HG02870 (cell line): ENCODE data around the gene MAP3K5.
A peak's percentile ranks its signal among the peaks of the same experiment; 100 is the strongest.
"Not testable (repeated sequence)": the region's sequence is repeated elsewhere in the genome, so short reads cannot be mapped to it uniquely, and the experiment has no call there.

Experiments
- ATAC-seq: cut with Tn5 transposase; IDR thresholded peaks from one replicate; pipeline ENCODE4 v1.9.1; 2021; ENCODE audit warnings: mild to moderate bottlenecking, moderate library complexity; ENCODE audit not compliant: unreplicated experiment

MAP3K5 gene

DNA sequence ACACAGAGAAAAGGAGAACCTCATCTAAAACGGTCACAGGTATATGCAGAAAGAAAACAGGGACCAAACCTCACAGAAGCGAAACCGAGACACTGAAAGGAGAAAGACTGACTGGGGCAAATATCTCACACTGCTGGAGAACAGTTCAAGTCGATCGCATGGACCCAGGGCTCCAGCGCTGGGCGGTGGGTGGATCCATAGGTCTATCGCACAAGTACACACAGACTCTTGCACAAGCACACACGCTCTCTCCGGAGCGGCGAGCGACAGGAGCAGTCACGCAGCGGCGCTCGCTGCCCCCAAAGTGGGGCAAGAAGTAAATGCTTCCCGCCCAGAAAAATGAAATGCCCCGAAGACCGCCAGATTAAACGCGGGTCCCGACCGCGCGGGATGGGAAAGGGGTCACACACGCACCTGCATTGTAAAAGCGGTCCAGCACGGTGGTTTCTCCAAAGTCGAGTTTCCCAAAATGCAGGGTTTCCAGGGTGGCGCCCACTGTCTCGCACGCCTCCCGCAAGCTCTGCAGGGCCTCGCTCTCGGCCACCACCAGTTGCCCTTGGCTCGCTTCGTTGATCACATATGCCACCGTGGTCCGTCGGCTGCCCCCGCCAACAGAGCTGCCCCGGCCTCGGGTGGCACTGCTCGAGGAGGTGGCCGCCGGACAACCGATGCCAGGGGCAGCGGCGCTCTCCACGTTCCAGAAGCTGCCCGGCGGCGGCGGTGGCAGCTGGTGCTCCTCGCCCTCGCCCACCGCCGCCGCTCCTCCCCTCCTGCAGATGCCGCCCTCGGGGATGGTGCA, 782 bp downstream of the MAP3K5 start:
- peak; percentile 38 for ATAC-seq

DNA sequence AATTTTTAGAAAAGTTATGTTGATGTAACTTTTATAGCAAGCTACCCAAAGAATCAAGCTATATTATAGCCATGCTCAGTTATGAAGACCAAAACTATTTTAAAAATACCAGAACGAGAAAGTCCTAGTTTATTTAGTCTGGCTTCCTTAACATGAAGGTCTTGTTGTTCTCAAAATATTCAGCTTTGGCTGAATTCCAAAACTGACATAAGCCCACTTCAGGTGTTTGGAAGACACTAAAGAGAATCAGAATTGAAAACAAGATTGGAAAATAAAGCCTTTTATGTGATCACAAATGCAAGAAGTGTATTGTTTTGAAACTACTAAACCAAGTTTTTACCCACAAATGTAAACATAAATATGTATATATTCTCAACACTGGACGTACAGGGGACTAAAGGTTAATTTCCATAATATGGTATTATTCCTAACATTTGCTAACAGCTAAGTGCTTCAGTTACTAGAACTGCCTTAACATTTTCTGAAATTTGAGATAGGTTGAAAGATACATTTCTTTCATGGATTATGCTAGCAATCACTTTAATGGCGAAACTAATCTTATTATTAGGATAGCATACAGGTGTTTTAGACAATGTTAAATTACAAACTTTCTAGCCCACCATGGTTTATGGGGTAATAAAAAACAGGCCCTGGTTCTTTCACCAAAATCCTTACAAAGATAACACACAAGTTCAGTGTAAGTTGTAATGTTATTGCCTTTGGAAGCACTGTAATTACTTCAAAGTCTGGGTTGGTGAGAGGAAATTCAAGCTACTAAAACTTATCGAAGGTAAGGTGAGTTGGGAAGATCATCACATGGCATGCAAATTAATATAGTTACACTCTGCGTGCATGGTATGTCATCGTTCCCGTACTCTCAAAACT, 1.6 kb downstream of the MAP3K5 start:
- ATAC-seq = no peak

DNA sequence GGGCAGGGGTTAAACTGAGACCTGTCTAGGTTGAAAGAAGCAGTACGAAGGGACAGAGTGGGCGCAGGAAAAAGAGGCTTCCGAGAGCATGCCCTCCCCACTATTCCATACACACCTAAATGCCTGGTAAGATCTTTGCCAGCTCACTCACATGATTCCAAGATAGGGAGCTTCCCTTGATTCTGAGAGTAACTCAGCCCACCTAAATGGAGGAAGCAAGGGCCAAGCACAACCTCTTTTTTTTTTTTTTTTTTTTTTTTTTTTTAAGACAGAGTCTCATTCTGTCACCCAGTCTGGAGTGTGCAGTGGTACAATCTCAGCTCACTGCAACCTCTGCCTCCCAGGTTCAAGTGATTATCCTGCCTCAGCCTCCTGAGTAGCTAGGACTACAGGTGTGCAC, 2.8 kb downstream of the MAP3K5 start:
- ATAC-seq = not testable (repeated sequence)

DNA sequence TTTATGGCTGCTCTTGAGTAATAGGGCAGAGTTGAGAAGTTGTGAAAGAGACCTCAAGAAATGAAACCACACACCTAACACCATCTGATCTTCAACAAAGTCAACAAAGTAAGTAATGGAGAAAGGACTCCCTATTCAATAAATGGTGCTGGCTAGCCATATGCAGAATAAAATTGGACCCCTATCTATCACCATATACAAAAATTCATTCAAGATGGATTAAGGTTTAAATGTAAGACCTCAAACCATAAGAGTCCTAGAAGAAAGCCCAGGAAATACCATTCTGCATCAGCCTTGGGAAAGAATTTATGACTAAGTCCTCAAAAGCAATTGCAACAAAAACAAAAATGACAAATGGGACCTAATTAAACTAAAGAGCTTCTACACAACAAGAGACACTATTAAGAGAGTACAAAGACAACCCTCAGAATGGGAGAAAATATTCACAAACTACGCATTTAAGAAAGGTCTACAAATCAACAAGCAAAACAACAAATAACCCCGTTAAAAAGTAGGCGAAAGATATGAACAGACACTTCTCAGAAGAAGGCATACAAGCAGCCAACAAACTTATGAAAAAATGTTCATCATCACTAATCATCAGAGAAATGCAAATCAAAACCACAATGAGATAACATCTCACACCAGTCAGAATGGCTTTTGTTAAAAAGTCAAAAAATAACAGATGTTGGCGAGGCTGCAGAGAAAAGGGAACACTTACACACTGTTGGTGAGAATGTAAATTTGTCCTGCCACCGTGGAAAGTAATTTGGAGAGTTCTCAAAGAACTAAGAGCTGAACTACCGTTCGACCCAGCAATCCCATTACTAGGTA, 4.0 kb downstream of the MAP3K5 start:
- no peak for ATAC-seq

DNA sequence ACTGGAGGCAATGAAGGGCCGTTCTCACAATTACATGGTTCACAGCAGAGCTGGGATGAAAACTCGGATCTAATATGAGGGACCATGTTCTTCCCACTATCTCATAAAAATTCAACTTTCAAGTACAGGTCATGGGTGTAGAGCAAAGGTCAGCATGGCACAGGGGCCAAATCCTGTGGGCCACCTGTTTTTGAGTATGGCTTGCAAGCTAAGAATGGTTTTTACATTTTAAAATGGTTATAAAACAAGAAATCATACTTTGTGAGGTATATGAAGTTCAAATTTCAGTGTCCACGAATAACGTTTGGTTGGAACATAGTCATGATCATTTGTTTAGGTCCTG, 4.6 kb downstream of the MAP3K5 start:
- no peak for ATAC-seq

DNA sequence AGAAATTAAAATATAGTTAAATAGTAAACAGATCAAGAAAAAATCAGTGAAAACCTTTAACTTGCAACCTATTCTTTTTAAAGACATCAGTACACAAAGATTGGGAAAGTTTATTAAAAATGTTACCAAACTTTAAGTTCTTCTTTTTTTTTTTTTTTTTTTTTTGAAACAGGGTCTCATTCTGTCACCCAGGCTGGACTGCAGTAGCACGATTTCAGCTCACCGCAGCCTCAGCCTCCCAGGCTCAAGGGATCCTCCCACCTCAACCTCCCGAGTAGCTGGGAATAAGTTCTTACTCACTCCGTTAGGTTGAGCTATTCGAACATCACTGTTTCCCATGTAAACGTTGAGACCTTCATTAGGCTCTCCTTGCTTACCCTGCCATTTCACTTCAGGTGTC, 5.6 kb downstream of the MAP3K5 start:
- ATAC-seq = no peak

DNA sequence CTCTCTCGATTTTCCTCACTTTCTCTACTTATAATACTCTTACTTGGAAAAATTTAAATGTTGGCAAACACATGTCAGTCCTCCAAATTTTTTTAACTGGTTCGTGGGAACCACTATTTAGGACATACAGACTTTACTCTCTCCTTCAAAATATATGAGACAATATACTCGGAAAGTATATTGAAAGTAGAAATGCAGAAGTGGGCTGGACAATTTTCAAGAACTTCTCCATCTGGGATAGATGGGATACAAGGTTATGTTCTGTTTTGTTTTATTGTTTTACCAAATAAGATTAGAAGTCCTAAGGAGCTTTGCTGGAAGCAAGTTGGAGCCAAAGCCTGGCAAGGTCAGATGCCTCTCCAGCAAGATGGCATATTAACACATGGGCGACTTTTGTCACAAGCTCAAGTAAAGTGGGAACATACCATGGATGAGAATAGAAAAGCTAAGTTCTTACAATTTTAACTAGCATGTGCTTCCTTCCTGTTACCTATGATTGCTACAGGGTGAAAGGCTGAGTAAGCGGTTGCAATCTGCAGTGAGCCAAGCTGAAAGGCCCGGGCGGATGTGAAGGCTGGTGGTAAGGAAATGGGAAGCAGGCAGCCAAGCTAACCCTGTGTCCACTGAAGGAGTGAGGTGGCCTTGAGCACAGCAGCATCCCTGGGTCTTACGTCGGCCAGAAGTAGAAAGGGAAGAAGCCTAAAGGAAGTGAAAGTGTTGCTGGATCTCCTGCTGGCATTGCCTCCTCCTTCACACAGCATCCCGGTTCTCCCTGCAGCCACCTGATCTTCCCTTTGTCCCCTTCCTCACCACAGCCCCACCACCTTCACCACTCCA, 7.1 kb downstream of the MAP3K5 start:
- no peak for ATAC-seq

DNA sequence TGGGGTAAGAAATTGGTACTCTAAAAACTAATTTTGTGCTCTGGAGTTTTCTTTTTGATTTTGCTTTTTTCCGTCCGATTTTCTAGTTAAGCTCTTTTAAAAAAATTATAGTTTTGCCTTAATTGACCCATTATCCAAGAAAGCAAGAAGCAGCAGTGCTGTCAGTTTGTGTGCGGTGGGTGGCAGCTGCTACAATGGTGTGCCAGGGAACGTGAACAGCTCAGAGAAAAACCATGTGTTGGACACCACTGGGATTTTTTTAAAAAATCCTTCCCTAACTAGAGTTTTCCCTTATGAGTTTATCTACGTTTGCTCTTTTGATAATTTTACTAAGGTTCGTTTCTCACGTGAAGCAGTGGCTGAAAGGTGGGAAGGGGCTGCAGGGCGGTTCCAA, 8.0 kb downstream of the MAP3K5 start:
- ATAC-seq = no peak

DNA sequence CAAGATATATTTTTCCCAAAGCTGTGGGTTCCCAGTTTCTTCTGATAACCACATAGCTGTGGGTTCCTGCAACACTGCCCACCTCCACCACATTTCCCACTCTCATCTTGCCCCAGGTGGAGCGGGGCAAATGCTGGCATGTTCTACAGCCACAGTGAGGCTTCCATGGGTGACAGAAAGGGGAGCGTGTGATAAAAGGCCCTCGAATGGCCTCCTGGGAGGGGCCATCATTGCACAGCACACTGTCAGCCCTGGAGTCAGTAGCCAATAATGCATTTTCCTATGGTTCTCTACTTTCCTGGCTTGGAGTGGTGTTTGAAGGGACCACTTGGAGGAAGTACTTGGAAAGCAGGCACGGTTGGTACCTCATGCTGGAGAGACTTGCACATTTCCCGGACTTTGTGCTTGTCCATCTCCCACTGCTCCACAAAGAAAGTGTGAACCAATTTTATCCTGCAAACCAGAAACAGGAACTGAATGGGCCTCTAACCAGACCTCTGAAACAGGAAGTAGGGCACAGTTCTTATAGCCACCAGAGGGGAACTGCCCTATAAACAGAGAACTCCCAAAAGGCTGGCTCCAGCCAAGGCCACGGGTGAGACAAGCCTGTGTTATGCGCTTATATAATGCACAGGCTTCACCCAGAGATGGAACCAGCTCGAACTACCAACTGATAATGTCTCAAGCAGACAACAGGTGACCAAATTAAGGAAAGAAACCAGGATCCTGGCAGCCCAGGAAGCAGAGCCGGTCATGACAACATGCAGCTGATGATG, 8.6 kb downstream of the MAP3K5 start:
- ATAC-seq = peak; percentile 48

DNA sequence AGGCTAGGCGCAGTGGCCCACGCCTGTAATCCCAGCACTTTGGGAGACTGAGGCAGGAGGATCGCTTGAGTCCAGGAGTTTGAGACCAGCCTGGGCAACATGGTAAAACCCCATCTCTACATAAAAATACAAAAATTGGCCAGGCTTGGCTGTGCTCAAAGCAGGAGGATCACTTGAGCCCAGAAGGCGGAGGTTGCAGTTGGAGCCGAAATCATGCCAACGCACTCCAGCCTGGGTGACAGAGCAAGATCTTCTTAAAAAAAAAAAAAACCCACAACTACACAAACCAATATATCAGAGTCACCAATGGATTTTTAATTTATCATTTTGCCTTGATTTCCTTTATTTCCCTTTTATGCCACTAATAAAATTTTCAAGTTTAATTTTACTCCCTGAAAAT, 9.3 kb downstream of the MAP3K5 start:
- no peak for ATAC-seq

DNA sequence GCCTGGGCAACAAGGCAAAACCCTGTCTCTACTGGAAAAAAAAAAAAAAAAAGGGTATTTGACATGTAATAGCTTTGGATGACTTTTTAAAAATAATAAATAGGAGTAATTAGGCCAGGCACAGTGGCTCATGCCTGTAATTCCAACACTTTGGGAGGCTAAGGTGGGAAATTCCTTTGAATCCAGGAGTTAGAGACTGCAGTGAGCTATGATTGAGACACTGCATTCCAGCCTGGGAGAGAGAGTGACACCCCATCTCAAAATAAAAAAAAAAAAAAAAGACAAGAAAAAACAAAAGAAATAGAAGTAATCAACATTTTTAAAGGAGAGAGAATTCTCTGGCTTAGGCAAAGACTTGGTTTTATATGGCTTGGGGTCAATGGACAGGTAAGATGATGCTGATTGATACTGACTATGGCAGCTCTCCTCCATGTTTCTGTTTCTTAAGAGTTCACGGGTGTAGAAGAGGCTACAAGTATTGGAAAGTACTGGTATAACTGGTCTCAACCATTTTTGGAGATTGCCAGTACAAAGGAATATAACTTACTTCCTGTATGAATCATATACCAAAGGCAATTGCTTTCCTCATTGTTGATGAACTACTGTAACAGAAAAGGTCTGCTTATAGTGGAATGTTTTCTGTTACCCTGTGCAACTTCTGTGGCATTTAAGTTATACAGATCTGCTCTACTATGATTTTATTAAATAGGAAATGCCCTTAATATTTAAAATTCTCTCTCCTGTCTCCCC, 10.1 kb downstream of the MAP3K5 start:
- no peak for ATAC-seq

DNA sequence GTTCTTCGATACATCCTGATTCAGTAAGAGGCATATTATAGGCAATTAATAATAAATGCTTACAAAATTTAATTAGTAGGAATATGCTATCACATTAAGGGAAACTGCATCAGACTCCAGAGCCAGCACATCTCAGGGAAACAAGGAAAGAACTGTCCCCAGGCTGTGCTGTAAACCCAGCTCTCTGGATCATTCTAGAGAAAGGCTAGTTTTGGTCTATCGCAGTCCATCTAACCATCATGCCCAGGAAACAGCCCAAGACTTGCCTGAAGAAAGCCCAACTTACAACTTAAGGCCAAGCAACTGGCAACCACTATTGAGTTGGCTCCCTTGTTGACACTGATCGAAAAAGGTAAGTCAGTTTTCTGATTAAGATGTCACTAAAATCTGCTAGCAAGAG, 11.3 kb downstream of the MAP3K5 start:
- no peak for ATAC-seq

DNA sequence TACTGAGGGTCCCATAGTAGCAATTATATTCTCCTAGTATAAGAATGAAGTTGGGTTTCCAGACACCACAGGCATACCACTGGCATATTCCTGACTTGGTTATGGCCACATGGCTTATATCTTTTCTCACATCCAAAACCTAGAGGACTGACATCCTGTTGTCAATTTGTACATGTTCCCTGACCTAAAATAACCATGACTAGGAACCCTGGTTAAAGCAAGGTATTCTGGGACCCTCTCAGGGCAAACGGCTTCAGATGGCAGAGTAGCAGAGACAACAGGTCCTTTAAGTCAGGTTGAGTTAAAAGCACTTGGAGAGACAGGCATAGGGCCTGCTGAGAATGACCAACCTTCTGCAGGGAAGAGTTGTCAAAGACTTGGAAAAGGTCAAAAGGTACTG, 12.6 kb downstream of the MAP3K5 start:
- ATAC-seq = no peak

DNA sequence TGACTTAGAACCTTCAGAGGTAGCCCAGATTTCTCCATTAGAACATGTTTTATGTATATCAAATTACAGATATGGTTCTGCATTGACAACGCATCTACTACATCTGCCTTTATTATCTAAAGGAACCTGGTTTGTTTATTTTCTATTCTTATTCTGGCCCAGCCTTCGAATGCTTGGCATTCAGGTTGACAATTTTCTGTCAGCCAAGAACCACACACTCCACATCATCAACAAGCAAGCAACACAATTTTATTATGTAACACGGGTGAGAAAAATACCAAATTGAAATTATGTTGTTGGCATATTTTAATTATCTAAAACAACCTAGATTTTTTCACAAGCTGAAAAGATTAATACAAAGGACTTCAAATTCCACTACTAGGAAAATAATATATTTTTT, 14.6 kb downstream of the MAP3K5 start:
- ATAC-seq = no peak

DNA sequence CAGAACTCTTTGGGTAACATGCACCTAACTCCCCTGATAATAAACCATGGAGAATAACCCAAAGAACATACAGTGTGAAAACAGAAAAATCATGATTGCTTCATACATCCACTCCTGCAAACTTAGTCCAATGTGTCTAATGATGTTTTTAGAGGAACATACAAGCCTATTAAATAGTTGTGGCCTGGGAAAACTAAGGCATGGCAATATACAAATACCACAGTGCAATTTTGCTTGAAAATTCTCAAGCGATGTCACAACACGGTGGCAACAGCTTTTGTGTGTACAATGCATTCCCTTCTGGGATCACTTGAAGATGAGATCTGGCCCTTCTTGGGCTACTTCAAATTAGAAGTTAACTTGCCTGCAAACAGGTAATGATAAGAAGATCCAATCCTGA, 16.7 kb downstream of the MAP3K5 start:
- ATAC-seq = no peak

DNA sequence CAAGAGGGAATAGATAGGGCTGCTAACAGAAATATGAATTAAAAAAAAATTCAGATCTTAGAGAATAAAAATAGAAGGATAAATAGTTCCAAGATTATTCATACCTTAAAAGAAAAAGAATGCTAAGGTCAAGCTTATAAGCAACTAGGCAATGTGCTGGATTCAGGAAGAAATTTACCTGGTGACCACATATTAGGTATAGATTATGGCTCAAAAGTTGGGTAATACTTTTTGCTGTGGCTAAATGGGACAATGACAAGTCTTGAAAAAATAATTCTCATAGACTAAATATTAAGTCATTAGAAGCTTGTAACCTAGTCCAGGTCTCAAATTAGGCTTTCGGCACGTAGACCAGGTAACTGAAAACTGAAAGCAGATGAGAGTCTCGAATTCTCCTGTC, 17.2 kb downstream of the MAP3K5 start:
- ATAC-seq = no peak

DNA sequence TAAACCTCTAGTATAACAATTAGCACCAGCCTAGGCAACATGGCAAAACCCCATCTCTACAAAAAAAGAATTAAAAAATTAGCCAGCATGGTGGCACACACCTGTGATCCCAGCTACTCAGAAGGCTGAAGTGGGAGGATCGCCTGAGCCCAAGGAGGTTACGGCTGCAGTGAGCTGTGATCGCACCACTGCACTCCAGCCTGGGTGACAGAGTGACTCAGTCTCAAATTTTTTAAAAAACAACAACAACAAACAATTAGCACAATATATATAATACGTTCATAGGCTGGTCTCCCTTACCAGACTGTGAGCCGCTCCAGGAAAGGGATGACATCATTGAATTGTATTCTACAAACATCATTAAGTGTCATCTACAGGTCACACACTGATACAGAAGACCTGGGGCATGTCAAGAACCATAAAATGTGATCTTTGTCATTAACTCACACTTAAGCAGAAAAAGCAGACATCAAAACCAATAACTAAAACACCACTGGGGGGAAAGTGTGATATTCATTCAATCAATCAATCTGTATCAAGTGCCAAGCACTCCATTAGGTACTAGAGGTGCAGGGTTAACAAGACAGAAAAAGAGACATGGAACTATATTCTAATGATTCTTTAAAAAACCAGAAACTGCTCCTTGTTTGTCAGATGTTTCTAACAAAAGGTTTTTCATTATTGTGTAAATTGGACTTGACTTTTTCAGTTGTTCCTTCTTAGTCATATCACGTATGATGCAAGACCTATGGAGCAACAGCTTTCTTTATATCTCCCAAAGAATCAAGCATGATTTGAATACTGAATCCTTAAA, 17.8 kb downstream of the MAP3K5 start:
- no peak for ATAC-seq

DNA sequence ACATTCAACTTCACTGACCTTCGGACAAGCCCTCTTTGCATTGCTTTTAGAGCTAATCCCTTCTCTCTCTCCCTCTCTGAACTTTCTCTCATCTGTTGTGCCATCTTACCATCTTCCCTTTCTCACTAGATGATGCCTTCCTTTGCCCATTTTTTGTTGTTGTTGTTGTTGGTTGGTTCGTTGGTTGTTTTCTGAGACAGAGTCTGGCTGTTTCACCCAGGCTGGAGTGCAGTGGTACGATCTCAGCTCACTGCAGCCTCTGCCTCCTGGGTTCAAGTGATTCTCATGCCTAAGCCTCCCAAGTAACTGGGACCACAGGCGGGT, 18.8 kb downstream of the MAP3K5 start:
- ATAC-seq = no peak
